ENCODE results near the gene CASR. TPM values are rescaled to one million over a fixed set of nuclear protein-coding genes. Genes with fewer than 3 reads are reported as not detected.

The CASR gene
- total and polyA plus RNA-seq, 8 donors: 0.04 to 0.24 (median 0.13) TPM; not detected in 1

DNA sequence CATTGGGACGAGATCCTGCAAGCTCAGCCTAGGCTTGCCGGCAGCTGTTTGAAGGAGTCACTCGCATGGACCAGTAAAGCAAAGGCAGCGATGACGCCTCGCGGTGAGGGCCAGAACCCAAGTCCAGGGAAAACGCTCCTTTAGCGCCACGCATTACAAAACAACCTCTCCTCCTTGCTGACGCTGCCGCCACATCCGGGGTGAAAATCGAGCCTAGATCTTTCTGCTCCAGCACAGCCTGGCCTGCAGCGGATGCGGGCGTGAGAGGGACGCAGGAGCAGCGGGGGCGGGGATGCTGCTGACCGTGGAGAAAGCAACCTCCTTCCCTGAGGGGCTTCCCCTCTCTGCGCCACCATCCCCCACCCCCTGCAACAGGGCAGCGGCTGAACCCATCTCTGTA is 46.7 kb downstream of the CASR start:
- Histone ChIP-seq H3K36me3 (no peaks in the 10 kb centered on the region), H3K9me3 (no peaks in the 10 kb centered on the region), H3K27me3 (no peaks in the 10 kb centered on the region), H3K4me1 (peaks cover 0 to 5% of the 10 kb centered on the region in 2 donors), H3K4me3 (no peak overlapping the region), H3K27ac (no peak overlapping the region)
- TF ChIP-seq CTCF (IDR thresholded peaks at IDR 0.05): no peak
- intact Hi-C loops (cut with DNase I): no loop called here
- DNase-seq (peak in 1 of 4 donors; percentile 66), ATAC-seq (no peak)

GRCh38 chr3:122231465-122232157 is 48.1 kb downstream of the CASR start:
- no peaks in the 10 kb centered on the region for H3K9me3 ChIP-seq
- intact Hi-C loops (cut with DNase I): no loop called here
- no peaks in the 10 kb centered on the region for H3K36me3 ChIP-seq
- no peak for DNase-seq
- no peak for TF ChIP-seq CTCF (IDR thresholded peaks at IDR 0.05)
- H3K27ac ChIP-seq: no peak overlapping the region
- no peak overlapping the region for H3K4me3 ChIP-seq
- ATAC-seq: no peak
- H3K4me1 ChIP-seq: peaks cover 0 to 5% of the 10 kb centered on the region in 2 donors
- no peaks in the 10 kb centered on the region for H3K27me3 ChIP-seq

GRCh38 chr3:122232485-122232884 is 49.0 kb downstream of the CASR start:
- Histone ChIP-seq H3K9me3 (no peaks in the 10 kb centered on the region), H3K4me3 (no peak overlapping the region), H3K36me3 (no peaks in the 10 kb centered on the region), H3K27me3 (no peaks in the 10 kb centered on the region), H3K27ac (no peak overlapping the region), H3K4me1 (peaks cover 0 to 5% of the 10 kb centered on the region in 2 donors)
- no peak for TF ChIP-seq CTCF (IDR thresholded peaks at IDR 0.05)
- intact Hi-C loops (cut with DNase I): no loop called here
- DNase-seq: no peak
- ATAC-seq: no peak

DNA sequence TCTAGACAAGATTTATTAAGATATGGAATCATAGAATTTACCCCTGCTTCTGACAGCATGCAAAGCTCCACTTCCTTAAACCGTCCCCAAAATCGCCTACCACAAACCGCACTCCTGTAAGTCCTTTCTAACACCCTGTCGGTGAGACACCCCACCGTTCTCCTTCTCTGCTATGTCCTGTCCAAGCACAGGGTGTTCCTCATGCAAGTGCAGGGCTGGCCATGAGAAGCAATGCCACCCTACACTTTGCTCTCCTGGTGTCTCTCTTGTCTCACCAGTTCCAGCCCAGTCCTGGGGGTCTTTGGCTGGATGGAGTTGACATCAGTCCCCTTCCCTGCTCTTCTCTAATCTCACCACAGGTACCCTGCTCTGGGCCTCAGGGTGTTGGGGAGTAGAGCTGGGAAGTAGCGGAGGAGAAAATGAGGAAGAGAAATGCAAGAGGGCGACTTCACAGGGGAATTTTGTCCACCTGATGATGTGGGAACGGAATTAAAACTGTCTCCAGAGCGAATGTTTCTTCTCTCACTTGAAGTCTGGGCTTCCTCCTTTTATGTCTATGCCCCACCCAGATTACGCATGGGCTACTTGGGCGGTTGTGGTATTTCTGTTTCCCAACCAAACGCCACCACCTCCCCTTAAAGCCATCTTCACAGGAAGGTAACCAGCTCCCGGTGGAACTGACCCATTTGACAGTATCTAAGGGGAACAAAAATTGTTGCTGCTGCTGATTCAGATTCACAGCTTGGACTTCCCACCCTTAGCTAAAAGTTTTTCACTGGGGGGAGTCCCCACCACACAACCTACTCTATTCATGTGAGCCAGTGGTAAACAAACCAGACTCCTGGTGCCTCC is 49.9 kb downstream of the CASR start:
- no peaks in the 10 kb centered on the region for H3K36me3 ChIP-seq
- H3K27me3 ChIP-seq: no peaks in the 10 kb centered on the region
- DNase-seq (peak in 1 of 4 donors; percentile 61), ATAC-seq (peak; percentile 73)
- intact Hi-C loops (cut with DNase I): no loop called here
- peaks cover 0 to 5% of the 10 kb centered on the region in 2 donors for H3K4me1 ChIP-seq
- no peak overlapping the region for H3K4me3 ChIP-seq
- TF ChIP-seq CTCF (IDR thresholded peaks at IDR 0.05): no peak
- peak overlapping the region; percentile 7 to 86 for H3K27ac ChIP-seq
- H3K9me3 ChIP-seq: no peaks in the 10 kb centered on the region

GRCh38 chr3:122234117-122234516 is 50.6 kb downstream of the CASR start:
- DNase-seq: no peak
- TF ChIP-seq CTCF (IDR thresholded peaks at IDR 0.05): no peak
- intact Hi-C loops (cut with DNase I): no loop called here
- H3K4me3 ChIP-seq: no peak overlapping the region
- no peaks in the 10 kb centered on the region for H3K9me3 ChIP-seq
- no peaks in the 10 kb centered on the region for H3K36me3 ChIP-seq
- no peak for ATAC-seq
- no peaks in the 10 kb centered on the region for H3K27me3 ChIP-seq
- H3K4me1 ChIP-seq: peaks cover 0 to 5% of the 10 kb centered on the region in 2 donors
- peak overlapping the region in 1 of 2 donors; percentile 86 for H3K27ac ChIP-seq
